HG03066 (cell line): ENCODE results near the gene GMIP.
"Not testable (repeated sequence)": the region's sequence is repeated elsewhere in the genome, so short reads cannot be mapped to it uniquely, and the experiment has no call there.

Experiments
- ATAC-seq: cut with Tn5 transposase; IDR thresholded peaks from one replicate; pipeline ENCODE4 v1.9.1; 2021; ENCODE audit warnings: low read depth; ENCODE audit not compliant: unreplicated experiment

GMIP gene

GRCh38 chr19:19613506-19613905 is 30.0 kb downstream of the GMIP start:
- no peak for ATAC-seq

DNA sequence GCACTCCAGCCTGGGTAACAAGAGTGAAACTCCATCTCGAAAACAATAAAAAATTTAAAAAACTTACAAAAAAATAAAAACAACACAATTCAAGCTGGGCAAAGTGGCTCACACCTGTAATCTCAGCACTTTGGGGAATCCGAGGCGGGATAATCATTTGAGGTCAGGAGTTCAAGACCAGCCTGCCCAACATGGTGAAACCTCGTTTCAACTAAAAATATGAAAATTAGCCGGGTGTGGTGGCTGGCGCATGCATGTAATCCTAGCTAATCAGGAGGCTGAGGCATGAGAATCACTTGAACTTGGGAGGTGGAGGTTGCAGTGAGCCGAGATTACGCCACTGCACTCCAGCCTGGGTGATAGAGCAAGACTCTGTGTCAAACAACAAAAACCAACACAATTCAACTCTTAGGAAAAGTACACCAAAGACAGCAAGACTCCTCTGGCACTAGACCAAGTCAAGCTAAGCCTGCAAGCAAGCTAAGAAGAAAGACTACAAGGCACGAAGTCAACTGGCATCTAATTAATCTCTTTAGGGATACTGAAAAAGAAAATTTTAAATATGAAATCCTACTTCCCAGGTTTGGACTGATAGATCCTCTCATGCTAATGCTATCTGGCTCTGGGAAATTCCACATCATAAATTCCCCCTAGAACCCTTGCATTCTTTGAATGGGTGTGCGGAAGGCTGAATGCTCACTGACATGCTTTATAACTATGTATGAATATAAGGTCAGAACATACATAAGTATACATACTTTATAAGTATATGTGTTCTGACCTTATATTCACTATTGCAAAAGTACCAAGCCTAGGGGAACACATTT is 32.9 kb downstream of the GMIP start:
- no peak for ATAC-seq

- ATAC-seq, result not testable (repeated sequence)
Measured at GRCh38 chr19:19606686-19607085, 36.8 kb downstream of the GMIP start.

GRCh38 chr19:19606021-19606420 is 37.4 kb downstream of the GMIP start:
- ATAC-seq, result no peak

DNA sequence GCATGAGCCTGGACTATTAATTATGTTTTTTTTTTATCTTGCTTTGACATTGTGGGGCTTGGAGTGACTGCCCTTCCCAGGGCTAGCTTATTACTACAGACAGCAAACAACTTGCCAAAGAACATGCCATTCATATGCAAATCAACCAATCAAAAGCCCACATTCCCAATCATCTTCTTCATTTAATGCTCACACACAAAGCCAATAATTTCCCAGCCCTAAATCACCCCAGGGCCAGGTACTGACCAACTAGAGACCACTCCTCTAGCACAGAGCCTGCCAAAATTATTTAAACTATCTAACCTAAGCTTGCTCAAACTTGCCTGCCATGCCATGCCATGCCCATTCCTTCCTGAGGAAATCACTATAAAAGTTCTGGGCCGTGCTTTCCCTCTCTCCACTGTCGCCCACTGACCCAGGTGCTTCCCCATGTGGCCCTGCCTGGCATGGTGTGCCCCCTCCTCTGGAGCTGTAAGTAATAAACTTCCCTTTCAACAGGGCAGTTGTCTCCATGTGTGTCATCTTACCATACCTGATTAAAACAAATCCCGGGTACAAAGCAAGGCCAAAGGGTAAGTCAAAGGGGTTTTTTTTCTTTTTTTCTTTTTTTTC is 40.6 kb downstream of the GMIP start:
- ATAC-seq, result no peak

DNA sequence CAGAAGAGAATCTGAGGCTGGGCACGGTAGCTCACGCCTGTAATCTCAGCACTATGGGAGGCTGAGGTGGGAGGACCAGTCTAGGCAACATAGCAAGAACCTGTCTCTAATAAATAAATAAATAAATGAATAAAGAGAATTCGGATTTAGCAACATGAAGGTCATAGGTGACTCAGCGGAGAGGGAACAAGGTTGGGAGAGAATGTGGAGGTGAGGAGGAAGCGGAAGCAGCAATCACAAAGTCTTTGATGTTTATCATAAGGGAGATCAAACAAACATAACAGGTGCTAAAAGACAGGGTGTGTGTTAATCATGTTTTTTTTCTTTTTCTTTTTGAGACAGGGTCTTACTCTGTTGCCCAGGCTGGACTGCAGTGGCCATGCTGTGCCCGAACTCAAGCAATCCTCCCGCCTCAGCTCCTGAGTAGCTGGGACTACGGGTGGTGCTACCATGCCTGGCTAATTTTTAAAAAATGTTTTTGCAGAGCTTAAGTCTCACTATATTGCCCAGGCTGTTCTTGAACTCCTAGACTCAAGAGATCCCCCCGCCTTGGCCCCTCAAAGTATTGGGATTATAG is 41.2 kb downstream of the GMIP start:
- ATAC-seq, result no peak

DNA sequence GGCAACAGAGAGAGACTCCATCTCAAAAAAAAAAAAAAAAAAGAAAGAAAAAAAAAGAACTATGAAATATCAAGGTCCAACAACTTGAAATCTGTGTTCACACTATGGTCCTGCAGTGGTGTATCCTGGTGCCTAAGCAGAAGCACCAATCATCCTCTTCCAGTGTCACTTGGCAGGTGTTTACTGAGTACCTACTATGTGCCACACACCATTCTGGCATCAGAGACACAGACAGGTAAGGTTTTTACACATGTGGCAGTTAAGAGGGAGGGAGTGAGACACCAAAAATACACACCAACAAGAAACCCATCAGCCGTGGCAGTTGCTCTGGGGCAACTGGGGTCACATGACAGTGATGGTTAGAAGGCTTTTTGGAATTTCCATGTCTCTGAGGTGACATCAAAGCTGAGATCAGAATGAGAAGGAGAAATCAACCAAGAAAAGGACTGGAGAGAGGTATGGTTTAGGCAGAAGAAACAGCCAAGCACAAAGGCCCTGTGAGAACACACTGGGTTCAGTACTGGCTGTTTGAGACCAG is 42.6 kb downstream of the GMIP start:
- ATAC-seq, result no peak

- ATAC-seq, result not testable (repeated sequence)
Measured at GRCh38 chr19:19598728-19599451, 44.6 kb downstream of the GMIP start.

DNA sequence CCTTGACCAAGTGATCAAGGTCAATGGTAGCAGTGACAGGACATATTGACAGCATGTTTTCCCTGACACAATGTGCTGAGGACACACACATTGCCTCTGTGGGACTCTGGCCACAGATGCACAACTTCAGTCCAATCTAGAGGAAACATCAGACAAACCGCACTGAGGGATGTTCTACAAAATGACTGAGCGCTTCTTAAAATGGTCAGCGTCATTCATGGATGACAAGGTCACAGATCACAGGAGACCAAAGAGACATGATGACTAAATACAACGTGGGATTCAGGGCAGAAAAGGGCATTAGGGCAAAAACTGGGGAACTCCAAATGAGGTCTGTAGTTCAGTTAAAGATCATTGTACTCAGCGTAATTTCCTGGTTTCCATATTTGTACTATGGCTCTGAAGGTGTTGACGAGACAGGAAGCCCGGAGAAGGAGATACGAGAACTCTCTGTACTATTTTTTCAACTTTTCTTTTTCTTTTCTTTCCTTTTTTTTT is 45.6 kb downstream of the GMIP start:
- peak; percentile 67 for ATAC-seq

GRCh38 chr19:19595171-19595701 is 48.2 kb downstream of the GMIP start:
- ATAC-seq, result no peak

DNA sequence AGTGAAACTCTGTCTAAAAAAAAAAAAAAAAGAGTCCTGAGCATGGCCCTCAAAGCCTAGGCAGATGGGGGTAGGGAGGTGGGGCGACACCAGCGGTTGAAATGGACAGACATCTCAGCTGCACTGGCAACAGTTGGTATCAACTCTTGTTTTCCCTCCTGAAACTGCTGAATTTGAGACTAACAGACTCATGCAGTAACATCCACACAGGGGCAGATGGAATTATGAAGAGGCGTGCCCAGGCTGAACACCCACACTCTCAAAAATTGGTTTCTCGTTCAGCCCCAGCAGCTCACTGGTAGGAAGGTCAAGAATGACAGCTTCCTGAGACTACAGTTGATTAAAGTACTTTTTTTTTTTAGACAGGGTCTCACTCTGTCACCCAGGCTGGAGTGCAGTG is 49.1 kb downstream of the GMIP start:
- no peak for ATAC-seq

GRCh38 chr19:19592690-19593089 is 50.8 kb downstream of the GMIP start:
- ATAC-seq, result no peak

DNA sequence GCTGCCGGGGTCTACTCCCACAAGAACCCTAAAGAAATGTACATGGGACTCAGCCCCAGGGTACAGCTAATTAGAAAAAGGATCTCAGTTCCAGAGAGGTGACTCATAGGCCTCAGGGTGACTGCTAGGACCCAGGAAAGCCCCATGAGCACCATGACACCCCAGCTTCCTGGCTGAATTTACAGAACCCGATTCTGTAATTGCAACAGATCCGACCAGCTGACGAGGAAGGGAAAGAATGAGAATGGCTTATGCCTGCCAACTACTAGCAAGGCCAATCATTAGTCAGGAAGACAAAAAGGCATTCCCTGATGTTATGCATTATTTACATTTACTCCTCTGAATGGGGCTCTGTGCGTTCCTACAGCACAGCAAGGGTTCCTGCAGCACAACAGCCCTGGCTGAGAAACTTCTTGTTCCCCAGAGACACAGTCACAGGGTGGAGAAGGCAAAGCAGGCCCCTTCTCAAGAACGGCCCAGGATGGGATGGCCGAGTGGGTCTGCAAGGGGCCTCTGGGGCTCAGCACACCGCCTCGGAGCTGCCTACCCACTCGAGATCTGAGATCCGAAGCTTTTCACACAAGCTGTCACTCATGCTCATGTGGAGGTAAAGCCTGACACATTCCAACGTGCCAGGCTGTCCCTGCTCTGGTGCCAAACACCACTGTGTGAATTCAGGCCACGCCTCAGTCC is 52.2 kb downstream of the GMIP start:
- no peak for ATAC-seq

DNA sequence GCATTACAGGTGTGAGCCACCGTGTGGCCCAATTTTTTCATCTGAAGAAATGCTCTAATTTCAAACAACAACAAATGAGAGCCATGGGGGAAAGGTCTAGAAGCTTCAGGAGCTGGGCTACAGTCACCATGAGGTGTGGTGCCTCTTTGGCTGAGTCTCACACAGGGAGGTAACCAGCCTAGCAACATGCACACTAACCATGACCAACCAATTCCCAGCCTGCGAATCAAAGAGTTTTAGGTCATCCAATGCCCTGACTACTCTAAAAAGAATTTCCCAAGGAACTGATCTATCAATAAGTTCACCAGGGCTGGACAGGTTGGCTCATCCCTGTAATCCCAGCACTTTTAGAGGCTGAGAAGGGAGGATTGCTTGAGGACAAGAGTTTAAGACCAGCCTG is 54.9 kb downstream of the GMIP start:
- no peak for ATAC-seq

DNA sequence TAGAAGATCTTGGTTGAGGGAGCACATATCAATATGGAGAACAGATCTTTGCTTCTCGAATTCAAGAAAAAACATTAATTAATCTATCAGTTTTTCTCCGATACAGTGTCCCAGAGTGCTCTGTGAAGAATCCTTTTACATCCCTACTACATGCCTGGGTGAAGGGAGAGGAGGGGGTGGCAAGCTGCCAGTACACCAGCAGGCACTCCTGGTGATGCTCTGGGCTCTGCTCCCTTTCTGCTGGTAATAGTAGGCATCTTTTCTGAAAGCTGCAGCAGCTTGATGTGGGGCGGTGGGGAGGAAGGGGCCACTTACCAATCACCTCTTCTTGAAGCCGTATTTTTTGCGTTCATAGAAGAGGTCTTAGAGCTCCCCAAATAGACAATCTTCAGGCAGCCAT is 55.7 kb downstream of the GMIP start:
- no peak for ATAC-seq

DNA sequence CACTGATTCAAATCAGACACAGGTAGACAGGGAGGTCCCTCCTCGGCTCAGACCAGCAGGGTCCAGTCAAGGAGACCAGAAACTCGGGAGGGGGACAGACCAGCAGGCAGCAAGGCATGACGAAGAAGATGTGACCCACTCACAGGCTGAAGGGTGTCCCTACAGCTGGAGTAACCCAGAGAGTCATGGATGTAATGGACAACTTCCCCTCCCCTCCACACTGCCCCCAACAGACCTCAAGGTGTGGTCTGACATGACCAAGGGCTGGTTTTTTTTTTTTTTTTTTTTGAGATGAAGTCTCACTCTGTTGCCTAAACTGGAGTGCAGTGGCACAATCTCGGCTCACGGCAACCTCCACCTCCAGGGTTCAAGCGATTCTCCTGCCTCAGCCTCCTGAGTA is 59.1 kb downstream of the GMIP start:
- no peak for ATAC-seq

DNA sequence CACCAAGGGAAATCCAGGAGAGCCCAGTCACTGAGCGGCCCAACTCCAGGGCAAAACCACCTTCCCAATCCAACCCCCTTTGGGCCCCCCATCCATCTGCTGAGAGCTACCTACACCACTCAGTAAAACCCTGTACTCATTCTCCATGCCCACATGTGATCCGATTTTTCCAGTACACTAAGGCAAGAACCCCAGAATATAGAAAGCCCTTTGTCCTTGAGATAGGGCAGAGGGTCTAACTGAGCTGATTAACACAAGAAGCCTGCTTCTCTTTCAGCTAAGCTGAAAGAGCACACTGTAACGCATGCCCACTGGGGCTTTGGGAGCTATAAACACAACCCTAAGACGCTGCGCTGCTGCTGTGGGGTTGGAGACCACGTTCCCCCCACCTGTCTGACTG is 61.0 kb downstream of the GMIP start:
- no peak for ATAC-seq

- ATAC-seq, result no peak
Measured at GRCh38 chr19:19581391-19581790, 62.1 kb downstream of the GMIP start.

DNA sequence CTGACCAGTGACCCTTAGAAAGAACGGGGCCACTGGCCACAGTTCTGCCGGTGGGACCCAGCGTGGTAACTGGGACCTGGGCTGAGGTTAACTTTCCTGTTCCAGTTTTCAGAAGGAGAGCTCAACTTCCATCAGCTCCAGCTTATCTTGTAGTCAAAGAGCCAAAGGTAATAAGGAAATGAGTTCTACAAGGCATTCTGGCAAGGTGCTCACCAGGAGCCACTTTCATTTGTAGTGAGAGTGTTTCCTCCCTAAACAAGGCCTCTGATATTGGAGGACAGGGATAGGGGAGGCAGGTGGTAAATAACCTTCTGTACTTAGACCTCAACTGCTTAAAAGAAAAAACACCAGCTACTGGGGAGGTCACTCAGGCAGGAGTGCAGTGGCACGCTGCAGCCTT is 63.0 kb downstream of the GMIP start:
- ATAC-seq, result no peak
